Smooth muscle cell (in vitro differentiated cells): ENCODE results near the gene OR2T5. TPM values are rescaled to one million over a fixed set of nuclear protein-coding genes. Genes with fewer than 3 reads are reported as not detected.
"Not testable (repeated sequence)": the region's sequence is repeated elsewhere in the genome, so short reads cannot be mapped to it uniquely, and the experiment has no call there.

Source experiments
- DNase-seq: peaks from one replicate; lab custom pipeline; 2025; ENCODE audit not compliant: unreplicated experiment; lab: John Stamatoyannopoulos, UW
- H2AFZ ChIP-seq: fragments of 200-600 bp; sonication (generic); 2 replicates; pipeline ENCODE4 v1.6.0; 2016; ENCODE audit warnings: antibody characterized with exemption, low read depth, mild to moderate bottlenecking
- H3F3A ChIP-seq: fragments of 200-600 bp; sonication (generic); 2 replicates; pipeline ENCODE4 v1.6.0; 2017; ENCODE audit warnings: antibody characterized with exemption, low read depth
- H3K27ac ChIP-seq: fragments of 200-600 bp; sonication (generic); 2 replicates; pipeline ENCODE4 v1.5.1; 2016; ENCODE audit warnings: low read depth, mild to moderate bottlenecking
- H3K27me3 ChIP-seq: fragments of 200-600 bp; sonication (generic); 2 replicates; pipeline ENCODE4 v1.6.1; 2016; ENCODE audit warnings: low read depth, mild to moderate bottlenecking
- H3K36me3 ChIP-seq: fragments of 200-600 bp; sonication (generic); 2 replicates; pipeline ENCODE4 v1.5.1; 2016; ENCODE audit warnings: low read depth
- H3K4me1 ChIP-seq: fragments of 200-600 bp; sonication (generic); 2 replicates; pipeline ENCODE4 v1.5.1; 2016; ENCODE audit warnings: low read depth
- H3K4me2 ChIP-seq: fragments of 200-600 bp; sonication (generic); 2 replicates; pipeline ENCODE4 v1.6.0; 2016; ENCODE audit warnings: mild to moderate bottlenecking
- H3K4me3 ChIP-seq: fragments of 200-600 bp; sonication (generic); 2 replicates; pipeline ENCODE4 v1.5.1; 2016; ENCODE audit warnings: mild to moderate bottlenecking
- H3K79me2 ChIP-seq: fragments of 200-600 bp; sonication (generic); 2 replicates; pipeline ENCODE4 v1.6.0; 2016; ENCODE audit warnings: low read depth, mild to moderate bottlenecking
- H3K9ac ChIP-seq: fragments of 200-600 bp; sonication (generic); 2 replicates; pipeline ENCODE4 v1.6.0; 2016; ENCODE audit warnings: low read depth
- H3K9me3 ChIP-seq: fragments of 200-600 bp; sonication (generic); replicated peaks from 2 replicates; pipeline ENCODE4 v1.5.1; 2016; ENCODE audit warnings: low read depth
- H4K20me1 ChIP-seq: fragments of 200-600 bp; sonication (generic); 2 replicates; pipeline ENCODE4 v1.6.0; 2016; ENCODE audit warnings: low read depth
- WGBS: methylation state at CpG from one replicate; pipeline ENCODE4 v1.1.7; 2016; ENCODE audit warnings: low lambda C conversion rate; 5-methylcytosine and 5-hydroxymethylcytosine counted together
- polyA plus RNA-seq: library from polyadenylated mRNA; unstranded; fragments of >200 nt; fragmentation: Nextera tagmentation; extraction: Ambion mirVana; gene quantifications from 2 replicates; pipeline ENCODE4 v1.2.1, GENCODE V29; 2016
- total RNA-seq: library from RNA; depleted of rRNA; stranded (reverse); fragments of >200 nt; gene quantifications from 2 replicates; pipeline ENCODE4 v1.2.3, GENCODE V29; 2014
- TF ChIP-seq, protein P1 (sequence below): fragments of 200-600 bp; sonication (generic); IDR thresholded peaks from 2 replicates; pipeline ENCODE4 v1.5.1; 2017; ENCODE audit warnings: borderline replicate concordance, mild to moderate bottlenecking, antibody characterized with exemption; ENCODE audit not compliant: insufficient read depth, poor library complexity, severe bottlenecking

OR2T5 gene
- total and polyA plus RNA-seq, 2 experiments from 2014 or later: not detected

DNA sequence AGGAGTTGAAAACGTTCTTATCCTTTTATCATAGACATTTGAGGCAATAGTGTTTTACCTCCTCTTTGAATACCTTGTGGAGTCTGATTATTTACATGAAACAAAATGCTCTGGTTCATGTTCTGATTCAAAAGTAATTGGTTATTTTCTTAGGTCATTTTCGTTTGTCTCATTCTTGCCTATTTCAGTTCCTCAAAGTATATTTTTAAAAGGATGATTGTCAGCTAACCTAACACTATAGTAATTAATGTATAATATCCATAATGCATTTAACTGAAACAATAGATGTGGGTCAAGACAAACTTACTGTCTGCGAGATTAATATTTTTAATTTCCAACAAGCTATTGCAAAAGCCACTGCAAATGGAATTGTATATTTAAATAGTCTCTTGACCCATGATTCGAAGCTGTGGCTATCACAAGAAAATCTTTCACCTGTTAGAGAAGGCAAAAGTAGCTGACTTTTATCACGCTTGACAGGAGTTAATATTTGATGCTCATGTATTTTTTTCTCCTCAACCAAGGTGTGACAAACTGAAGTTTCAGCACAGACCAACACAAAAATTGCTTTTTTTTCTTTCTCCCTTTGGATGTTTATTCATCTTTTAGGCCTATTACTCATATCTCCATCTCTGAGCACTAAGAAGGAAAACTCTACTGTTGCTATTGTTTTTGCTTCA is 37.8 kb upstream of the OR2T5 start:
- H3K79me2 ChIP-seq, H3K9me3 ChIP-seq, H3K4me2 ChIP-seq, H2AFZ ChIP-seq, H3K27ac ChIP-seq, H3K36me3 ChIP-seq, H4K20me1 ChIP-seq, H3K27me3 ChIP-seq, DNase-seq, H3K9ac ChIP-seq, H3F3A ChIP-seq, H3K4me3 ChIP-seq, H3K4me1 ChIP-seq: not testable (repeated sequence)
- WGBS: 26% methylated on average over 2 of the region's 5 CpGs

- not testable (repeated sequence) for H3K9ac ChIP-seq, DNase-seq, H3K27me3 ChIP-seq, H3K4me2 ChIP-seq, H3K9me3 ChIP-seq, H3K79me2 ChIP-seq, H3K27ac ChIP-seq, H4K20me1 ChIP-seq, H3K36me3 ChIP-seq, H3K4me3 ChIP-seq, H3F3A ChIP-seq, H3K4me1 ChIP-seq, H2AFZ ChIP-seq
- 84% methylated on average over 7 of the region's 7 CpGs for WGBS
Measured at GRCh38 chr1:248453619-248454018, 34.8 kb upstream of the OR2T5 start.

DNA sequence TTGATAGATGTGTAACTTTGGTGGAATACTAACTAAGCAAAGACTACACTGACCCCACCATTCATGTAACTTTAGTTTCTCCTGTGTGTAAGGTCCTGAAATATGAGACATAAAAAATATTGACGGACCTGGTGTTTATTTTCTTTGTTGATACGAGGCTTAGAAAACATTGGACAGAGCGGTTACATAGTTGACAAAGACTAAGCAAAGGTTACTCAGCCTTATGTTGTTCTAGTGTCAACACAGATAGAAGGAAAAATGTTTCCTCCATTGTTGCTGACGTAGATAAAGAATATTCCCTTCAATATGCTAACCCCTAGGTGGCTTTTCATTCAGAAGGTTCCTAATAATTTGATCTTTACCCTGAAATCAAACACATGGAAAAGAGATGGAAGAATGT is 33.3 kb upstream of the OR2T5 start:
- not testable (repeated sequence) for H3K4me1 ChIP-seq, H2AFZ ChIP-seq, H3K9me3 ChIP-seq, H3K27ac ChIP-seq, H3K4me3 ChIP-seq, H3F3A ChIP-seq, H3K4me2 ChIP-seq, H3K27me3 ChIP-seq, H3K36me3 ChIP-seq, H3K79me2 ChIP-seq, H4K20me1 ChIP-seq, H3K9ac ChIP-seq, DNase-seq
- WGBS: 64% methylated on average over 3 of the region's 4 CpGs

- H3K4me1 ChIP-seq: not testable (repeated sequence)
- no CpG with 5 or more reads among the region's 2 CpGs for WGBS
Measured at GRCh38 chr1:248456635-248457034, 31.8 kb upstream of the OR2T5 start.

GRCh38 chr1:248459117-248459516 is 29.3 kb upstream of the OR2T5 start:
- not testable (repeated sequence) for H3K9ac ChIP-seq, H3K4me3 ChIP-seq, H3K4me1 ChIP-seq, DNase-seq, H3K27me3 ChIP-seq, H4K20me1 ChIP-seq, H3K36me3 ChIP-seq, H3K79me2 ChIP-seq, H3K27ac ChIP-seq, H3F3A ChIP-seq, H2AFZ ChIP-seq, H3K4me2 ChIP-seq
- peaks cover 11% of the 10 kb centered on the region for H3K9me3 ChIP-seq
- WGBS: 32% methylated on average over 7 of the region's 7 CpGs

More at GRCh38 chr1:248456635-248457034, 31.8 kb upstream of the OR2T5 start:
- not testable (repeated sequence) for H3K79me2 ChIP-seq, H3F3A ChIP-seq, H2AFZ ChIP-seq, H4K20me1 ChIP-seq, H3K36me3 ChIP-seq, H3K9ac ChIP-seq, H3K4me2 ChIP-seq, H3K4me3 ChIP-seq, DNase-seq, H3K27me3 ChIP-seq, H3K27ac ChIP-seq
- H3K9me3 ChIP-seq: peaks cover 11% of the 10 kb centered on the region

- DNase-seq: no peak
- TF ChIP-seq, protein P1, sequence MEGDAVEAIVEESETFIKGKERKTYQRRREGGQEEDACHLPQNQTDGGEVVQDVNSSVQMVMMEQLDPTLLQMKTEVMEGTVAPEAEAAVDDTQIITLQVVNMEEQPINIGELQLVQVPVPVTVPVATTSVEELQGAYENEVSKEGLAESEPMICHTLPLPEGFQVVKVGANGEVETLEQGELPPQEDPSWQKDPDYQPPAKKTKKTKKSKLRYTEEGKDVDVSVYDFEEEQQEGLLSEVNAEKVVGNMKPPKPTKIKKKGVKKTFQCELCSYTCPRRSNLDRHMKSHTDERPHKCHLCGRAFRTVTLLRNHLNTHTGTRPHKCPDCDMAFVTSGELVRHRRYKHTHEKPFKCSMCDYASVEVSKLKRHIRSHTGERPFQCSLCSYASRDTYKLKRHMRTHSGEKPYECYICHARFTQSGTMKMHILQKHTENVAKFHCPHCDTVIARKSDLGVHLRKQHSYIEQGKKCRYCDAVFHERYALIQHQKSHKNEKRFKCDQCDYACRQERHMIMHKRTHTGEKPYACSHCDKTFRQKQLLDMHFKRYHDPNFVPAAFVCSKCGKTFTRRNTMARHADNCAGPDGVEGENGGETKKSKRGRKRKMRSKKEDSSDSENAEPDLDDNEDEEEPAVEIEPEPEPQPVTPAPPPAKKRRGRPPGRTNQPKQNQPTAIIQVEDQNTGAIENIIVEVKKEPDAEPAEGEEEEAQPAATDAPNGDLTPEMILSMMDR: no peak
- Histone ChIP-seq H3K4me3 (no peak overlapping the region), H3K4me1 (no peaks in the 10 kb centered on the region), H3K79me2 (no peaks in the 10 kb centered on the region), H3F3A (no peaks in the 10 kb centered on the region), H3K27ac (no peak overlapping the region), H4K20me1 (no peaks in the 10 kb centered on the region), H3K9ac (no peak overlapping the region), H3K9me3 (no peaks in the 10 kb centered on the region), H3K36me3 (no peaks in the 10 kb centered on the region), H2AFZ (no peak overlapping the region), H3K27me3 (no peaks in the 10 kb centered on the region), H3K4me2 (no peak overlapping the region)
- 67% methylated on average over 4 of the region's 4 CpGs for WGBS
Measured at GRCh38 chr1:248471154-248471553, 17.2 kb upstream of the OR2T5 start.

- not testable (repeated sequence) for H3K36me3 ChIP-seq, H4K20me1 ChIP-seq, H3K4me3 ChIP-seq, H3K79me2 ChIP-seq, H2AFZ ChIP-seq, H3K4me1 ChIP-seq, H3F3A ChIP-seq, H3K4me2 ChIP-seq, H3K9ac ChIP-seq, H3K27me3 ChIP-seq, DNase-seq, H3K9me3 ChIP-seq, H3K27ac ChIP-seq
- WGBS: 49% methylated on average over 2 of the region's 2 CpGs
Measured at GRCh38 chr1:248472111-248472510, 16.3 kb upstream of the OR2T5 start.

- H3K27ac ChIP-seq, DNase-seq, H3K36me3 ChIP-seq, H3K4me1 ChIP-seq, H3K4me2 ChIP-seq, H3K9me3 ChIP-seq, H2AFZ ChIP-seq, H4K20me1 ChIP-seq, H3K4me3 ChIP-seq, H3F3A ChIP-seq, H3K27me3 ChIP-seq, H3K9ac ChIP-seq, H3K79me2 ChIP-seq: not testable (repeated sequence)
- 79% methylated on average over 2 of the region's 2 CpGs for WGBS
Measured at GRCh38 chr1:248473051-248473450, 15.3 kb upstream of the OR2T5 start, which contains the start of gene OR2T3. Gene OR2T3, plus strand, starts transcription at chr1:248473351. Its CDS starts 0 bp downstream, at chr1:248473351.
